Activated effector memory CD4-positive, alpha-beta T cell treated with Interleukin-2 at 50 U/mL for 16 hours (primary cell): Measurements from ENCODE around the gene TNRC6A.
"Not testable (repeated sequence)": the region's sequence is repeated elsewhere in the genome, so short reads cannot be mapped to it uniquely, and the experiment has no call there.

ENCODE experiments used
- DNase-seq: peaks from one replicate; pipeline ENCODE4 v3.0.0-alpha.2; 2020

Gene TNRC6A

DNA sequence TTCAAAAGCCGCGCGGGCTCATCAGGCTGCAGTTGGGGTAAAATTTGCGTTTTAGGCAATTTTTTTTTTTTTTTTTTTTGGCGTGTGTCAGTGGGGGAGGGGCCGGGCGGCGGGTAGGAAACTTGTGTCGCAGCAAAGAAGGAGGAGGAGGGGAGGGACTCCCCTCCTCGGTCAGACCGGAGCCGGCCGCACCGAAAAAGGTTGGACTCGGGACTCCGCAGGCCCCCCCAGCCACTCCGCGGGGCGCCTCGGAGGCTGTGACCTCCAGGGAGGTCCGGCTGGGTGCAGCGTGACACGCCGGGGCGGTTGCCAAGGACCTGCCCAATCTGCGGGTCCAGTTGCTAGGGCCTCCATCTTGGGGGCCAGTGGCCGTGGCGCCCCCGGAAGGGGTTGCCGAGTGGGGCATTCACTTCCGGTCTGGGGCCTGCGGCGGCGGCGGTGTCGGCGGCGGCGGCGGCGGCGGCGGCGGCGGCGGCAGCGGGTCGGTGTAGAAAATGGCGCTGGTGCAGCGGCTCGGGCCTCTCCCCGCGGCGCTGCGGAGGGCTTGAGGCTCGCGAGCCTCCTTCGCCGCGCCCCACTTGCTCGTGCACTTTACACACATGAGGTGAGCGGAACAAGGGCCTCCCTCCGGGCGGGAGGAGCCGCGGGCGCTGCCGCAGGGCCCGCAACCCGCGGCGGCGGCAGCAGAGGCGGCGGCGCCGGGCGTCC is at the start of gene TNRC6A:
Gene TNRC6A, plus strand, starts transcription at position 409 of the 708 bp plus-strand sequence. Its CDS starts 191 bp downstream, at position 600.
- peak; percentile 78 for DNase-seq

DNA sequence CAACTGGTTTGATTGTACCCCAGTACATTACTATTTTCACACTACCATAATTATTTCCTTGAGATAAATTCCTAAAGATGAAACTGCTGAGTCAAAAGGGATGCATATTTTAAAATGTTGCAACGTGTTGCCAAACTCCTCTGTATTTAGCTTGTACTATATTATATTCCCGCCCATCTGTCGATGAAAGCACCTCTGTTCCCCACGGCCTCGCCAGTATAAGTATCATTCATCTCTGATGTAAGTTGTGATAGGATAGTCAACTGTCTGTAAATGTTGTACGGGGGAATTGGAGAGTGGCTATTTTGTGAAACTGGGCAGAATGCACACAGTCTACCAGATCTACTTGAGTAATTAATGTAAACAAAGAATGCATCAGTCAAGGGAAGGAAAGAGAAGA is 47.7 kb upstream of the TNRC6A start:
- DNase-seq, result no peak

DNA sequence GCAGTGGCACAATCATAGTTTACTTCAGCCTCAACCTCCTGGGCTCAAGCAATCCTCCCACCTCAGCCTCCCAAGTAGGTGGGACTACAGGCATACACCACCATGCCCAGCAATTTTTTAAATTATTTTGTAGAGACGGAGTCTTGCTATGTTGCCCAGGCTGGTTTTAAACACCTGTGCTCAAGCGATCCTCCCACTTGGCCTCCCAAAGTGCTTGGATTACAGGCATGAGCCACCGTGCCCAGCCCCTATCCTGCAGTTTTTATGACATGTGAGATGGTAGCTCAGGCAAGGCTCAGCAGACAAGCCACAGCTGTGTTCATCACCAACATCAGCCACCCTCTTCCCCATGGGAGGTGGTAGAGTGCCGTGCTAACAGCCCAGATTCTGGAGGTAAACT is 46.2 kb upstream of the TNRC6A start:
- DNase-seq, result no peak

GRCh38 chr16:24683847-24684493 is 45.5 kb upstream of the TNRC6A start:
- DNase-seq, result no peak

- no peak for DNase-seq
These were observed 43.7 kb upstream of the TNRC6A start for GRCh38 chr16:24685539-24686432.

GRCh38 chr16:24686678-24687077 is 42.8 kb upstream of the TNRC6A start:
- DNase-seq, result no peak

- DNase-seq, result no peak
These were observed 41.1 kb upstream of the TNRC6A start for GRCh38 chr16:24688359-24688758.

GRCh38 chr16:24689128-24689527 is 40.3 kb upstream of the TNRC6A start:
- no peak for DNase-seq

- no peak for DNase-seq
These were observed 36.6 kb upstream of the TNRC6A start for GRCh38 chr16:24692854-24693253.

GRCh38 chr16:24694931-24695330 is 34.5 kb upstream of the TNRC6A start:
- no peak for DNase-seq

DNA sequence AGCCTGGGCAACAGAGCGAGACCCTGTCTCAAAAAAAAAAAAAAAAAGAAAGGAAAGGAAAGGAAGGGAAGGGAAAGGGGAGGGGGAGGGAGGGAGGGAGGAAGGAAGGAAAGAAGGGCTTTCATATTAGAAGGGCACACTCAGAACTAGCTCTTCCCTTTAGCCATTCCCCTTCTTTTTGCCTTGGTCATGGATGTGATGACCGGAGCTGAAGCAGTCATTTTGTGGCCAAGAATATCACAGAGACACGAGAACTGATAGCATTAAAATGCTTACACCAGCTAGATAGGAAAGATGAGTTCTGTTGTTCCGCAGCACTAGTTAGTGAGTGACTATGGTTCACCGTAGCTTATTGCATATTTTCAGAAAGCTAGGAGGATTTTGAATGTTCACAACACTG is 32.8 kb upstream of the TNRC6A start:
- no peak for DNase-seq

GRCh38 chr16:24698308-24698707 is 31.1 kb upstream of the TNRC6A start:
- no peak for DNase-seq

GRCh38 chr16:24699151-24699723 is 30.2 kb upstream of the TNRC6A start:
- DNase-seq, result no peak

GRCh38 chr16:24700549-24701392 is 28.7 kb upstream of the TNRC6A start:
- no peak for DNase-seq

DNA sequence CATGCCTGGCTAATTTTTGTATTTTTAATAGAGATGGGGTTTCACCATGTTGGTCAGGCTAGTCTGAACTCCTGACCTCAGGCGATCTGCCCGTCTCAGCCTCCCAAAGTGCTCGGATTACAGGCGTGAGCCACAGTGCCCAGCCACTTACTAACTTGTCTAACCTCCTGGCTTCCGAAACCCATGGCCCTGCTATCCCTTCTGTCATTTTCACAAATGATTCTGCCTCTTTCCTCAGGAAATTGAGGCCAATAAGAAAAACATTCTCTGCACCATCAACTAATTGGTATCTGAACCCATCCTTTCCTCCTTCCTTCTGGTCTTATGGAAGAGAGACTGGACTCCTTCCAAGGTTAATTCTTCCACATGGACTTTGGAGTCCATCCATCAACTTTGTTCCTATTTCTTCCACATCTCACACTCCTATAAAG is 27.9 kb upstream of the TNRC6A start:
- DNase-seq, result no peak

- not testable (repeated sequence) for DNase-seq
These were observed 21.7 kb upstream of the TNRC6A start for GRCh38 chr16:24707760-24708159.

- DNase-seq, result no peak
These were observed 16.1 kb upstream of the TNRC6A start for GRCh38 chr16:24713379-24713778.

DNA sequence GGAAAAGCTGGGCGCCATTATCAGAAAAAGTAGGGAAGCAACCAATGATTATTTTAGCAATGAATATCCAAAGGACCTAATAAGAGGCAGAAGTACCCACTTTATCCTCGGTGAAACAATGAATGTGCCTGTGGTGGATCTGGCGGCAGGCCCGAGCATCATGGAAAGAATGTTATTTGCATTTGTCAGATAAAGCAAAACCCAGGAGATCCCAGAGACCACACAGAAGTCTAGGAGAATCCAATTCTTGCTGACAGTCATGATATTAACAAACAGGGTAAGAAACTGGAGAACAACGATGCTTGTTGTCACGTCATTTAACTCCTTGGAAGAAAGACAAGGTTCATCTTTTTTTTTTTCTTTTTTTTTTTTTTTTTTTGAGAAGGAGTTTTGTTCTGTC is 12.0 kb upstream of the TNRC6A start:
- DNase-seq, result no peak

- no peak for DNase-seq
These were observed 10.4 kb upstream of the TNRC6A start for GRCh38 chr16:24718967-24719521.

GRCh38 chr16:24721830-24722238 is 7.6 kb upstream of the TNRC6A start:
- DNase-seq, result peak; percentile 17

DNA sequence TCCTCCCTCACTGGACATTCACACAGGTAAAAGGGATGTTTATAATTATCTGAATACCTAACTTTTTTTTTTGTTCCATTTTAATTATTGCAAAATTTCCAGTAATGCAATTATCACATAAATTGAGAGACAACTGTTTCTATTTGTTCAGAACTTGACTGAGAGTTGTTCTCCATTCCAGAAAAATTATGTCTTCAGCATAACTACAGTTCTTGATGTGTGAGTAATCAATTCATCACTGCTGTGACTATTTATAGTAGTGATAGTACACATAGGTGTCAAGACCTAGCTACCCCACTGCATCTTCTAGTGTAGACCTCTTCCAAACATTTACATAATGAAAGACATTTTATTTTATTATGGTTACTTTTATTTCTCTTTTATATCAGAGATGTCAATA is 5.8 kb upstream of the TNRC6A start:
- no peak for DNase-seq

DNA sequence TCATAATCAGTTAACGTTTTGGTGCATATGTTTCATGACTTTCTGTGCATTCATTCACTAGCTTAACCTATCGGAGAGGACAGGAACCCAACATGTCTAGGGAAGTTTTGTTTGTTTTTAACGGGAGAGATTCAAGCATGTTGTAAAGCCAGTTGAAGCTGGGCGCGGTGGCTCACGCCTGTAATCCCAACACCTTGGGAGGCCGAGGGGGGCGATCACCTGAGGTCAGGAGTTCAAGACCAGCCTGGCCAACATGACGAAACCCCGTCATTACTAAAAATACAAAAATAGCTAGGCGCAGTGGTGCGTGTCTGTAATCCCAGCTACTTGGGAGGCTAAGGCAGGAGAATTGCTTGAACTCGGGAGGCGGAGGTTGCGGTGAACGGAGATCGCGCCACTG is 1.4 kb upstream of the TNRC6A start:
- no peak for DNase-seq
